ENCODE results near the gene NOP16.

The NOP16 gene

GRCh38 chr5:176355400-176356178 lies 32.8 kb downstream of the NOP16 start:
- no peak for DNase-seq

GRCh38 chr5:176353533-176353932 lies 34.9 kb downstream of the NOP16 start:
- no peak for DNase-seq

GRCh38 chr5:176352116-176352878 lies 36.1 kb downstream of the NOP16 start:
- no peak for DNase-seq

GRCh38 chr5:176350416-176350815 lies 38.0 kb downstream of the NOP16 start:
- DNase-seq = no peak

GRCh38 chr5:176342766-176343458 lies 45.5 kb downstream of the NOP16 start:
- DNase-seq = no peak

GRCh38 chr5:176342158-176342483 lies 46.3 kb downstream of the NOP16 start:
- no peak for DNase-seq

- DNase-seq = no peak
Observed at GRCh38 chr5:176341325-176342157, 46.9 kb downstream of the NOP16 start.

GRCh38 chr5:176339304-176339703 lies 49.1 kb downstream of the NOP16 start:
- DNase-seq = no peak

- no peak for DNase-seq
Observed at GRCh38 chr5:176337913-176338312, 50.5 kb downstream of the NOP16 start.

GRCh38 chr5:176334031-176334770 lies 54.2 kb downstream of the NOP16 start:
- no peak for DNase-seq
